NCI-H1436 treated with DMSO at 0.1 percent for 48 hours (cell line): ENCODE results near the gene ODAPH.
"Not testable (repeated sequence)": the region's sequence is repeated elsewhere in the genome, so short reads cannot be mapped to it uniquely, and the experiment has no call there.

Source experiments
- DNase-seq: peaks from one replicate; lab custom pipeline; 2025; lab: John Stamatoyannopoulos, UW

The ODAPH gene

GRCh38 chr4:75555294-75556164 is at the start of gene ODAPH:
TSS of gene ODAPH (plus strand) at chr4:75556066. CDS start at chr4:75556083, 17 bp downstream.
- no peak for DNase-seq

DNA sequence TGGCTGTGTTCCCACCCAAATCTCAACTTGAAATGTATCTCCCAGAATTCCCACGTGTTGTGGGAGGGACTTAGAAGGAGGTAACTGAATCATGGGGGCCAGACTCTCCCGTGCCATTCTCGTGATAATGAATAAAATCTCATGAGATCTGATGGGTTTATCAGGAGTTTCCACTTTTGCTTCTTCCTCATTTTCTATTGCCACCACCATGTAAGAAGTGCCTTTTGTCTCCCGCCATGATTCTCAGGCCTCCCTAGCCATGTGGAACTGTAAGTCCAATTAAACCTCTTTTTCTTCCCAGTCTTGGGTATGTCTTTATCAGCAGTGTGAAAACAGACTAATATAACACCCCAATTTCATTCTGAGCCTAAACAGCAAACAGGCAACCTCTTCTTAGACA is 46.3 kb upstream of the ODAPH start:
- DNase-seq: not testable (repeated sequence)

DNA sequence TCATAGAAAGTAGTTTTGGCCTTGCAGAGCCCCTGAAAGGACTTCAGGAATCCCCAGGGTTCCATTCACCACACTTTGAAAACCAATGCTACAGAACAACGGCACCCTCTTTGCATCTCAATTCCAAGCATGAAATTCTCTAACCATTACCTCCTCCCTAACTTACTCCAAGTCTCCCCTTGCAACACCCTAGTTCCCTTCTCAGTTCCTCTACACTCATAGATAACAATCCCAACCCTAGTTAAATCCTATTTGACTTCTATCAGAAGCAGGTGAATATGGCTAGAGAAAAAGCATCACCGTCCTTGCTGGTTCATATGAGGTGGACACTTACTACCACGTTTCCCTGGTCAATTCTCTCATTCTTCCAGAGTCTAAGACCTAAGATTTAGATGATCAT is 44.0 kb upstream of the ODAPH start:
- no peak for DNase-seq

DNA sequence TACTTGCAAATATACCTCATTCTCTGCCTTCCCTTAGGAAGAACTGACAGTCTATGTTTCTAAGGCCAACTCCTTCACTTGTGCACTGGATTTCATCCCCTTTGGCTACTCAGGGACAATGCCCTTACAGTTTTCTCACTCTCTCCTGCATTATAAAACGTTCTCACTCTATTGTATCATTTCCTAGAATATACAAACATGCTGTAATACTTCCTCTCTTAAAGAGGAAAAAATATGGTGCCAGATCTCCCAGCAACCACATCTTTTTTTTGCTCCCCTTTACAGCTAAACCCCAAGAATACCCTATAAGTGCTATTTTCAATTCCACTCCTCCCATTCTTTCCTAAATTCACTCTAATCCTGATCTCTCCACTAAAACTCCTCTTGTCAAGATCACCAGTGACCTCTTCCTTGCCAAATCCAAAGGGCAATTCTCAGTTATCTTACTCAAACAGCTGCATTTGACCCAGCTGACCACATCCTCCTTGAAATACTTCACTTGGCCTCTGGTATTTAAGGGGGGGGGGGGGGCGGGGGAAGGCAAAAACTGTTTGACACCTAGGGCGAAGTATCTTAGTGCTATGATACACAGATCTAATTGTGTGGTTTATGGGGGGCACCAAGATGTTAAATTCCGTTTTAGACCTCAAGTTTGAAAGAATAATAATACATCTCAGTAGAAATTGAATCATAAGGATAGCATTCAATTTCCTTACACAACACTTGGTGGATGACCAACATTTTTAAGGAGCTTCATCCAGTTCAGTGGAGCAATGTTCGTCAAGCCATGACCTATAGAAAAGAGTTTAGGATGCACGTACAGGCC is 43.3 kb upstream of the ODAPH start:
- DNase-seq: no peak

DNA sequence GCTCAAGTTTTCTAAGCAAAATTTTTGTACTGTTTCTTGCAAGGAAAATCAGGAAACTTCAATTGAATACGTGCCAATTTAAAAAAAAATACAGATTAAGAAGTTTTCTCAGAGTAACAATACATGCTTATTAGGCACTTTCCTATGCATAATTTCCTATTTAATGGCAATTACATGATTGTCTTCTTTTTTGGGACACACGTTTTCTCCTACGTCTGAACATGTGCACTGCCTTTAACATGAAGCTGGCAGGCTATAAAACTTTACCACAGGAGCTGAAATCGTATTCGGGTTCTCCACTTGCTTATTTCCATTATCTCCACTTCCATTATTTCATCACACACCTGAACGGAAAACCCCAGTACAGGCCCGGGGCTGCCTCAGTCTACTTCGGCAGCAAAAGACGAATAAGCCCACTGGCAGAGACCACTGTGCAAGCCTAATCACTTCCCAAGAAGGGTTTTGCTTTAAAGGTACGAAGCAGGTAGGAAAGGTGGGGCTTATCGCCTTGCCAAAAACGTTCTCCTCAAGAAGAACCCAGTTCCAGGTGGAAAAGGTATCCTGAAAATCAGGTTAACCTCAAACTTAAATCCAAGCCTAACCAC is 42.2 kb upstream of the ODAPH start:
- no peak for DNase-seq

DNA sequence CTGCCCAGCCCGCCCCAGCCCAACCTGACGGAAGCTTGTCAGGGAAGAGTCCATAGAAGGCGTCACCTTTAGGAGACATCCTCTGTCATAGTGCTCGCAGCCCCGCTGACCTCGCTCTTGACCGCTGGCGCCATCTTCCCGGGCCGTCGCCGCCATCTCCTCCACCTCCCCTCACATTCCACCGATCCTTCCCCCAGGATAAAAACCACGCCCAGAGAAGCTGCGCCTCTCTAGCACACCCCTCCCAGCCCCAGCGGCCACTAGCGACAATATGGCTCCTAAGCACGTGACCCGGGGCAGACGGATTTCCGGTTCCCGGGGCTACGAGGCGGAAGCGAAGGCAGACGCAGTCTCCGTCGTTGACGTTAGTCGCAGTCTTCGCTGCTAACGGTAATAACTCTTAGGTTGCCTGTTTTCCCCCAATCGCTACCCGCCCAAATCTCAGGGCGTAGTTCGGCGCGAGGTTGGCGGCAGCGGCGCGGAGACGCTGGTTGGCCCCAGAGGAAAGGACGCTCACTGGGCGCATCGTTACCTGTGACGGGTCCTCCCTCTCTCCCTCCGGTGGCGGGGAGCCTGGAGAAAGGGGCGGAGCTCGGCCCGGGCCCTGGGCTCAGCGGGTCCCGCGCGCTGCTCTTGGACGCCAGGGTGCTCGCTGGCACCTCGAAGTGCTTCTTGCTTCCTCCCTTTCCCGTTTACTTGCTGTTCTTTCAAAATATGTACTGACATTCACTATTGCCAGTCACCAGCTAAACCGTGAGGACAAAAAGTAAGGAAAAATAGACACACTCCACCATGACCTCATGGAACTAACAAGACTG is 41.5 kb upstream of the ODAPH start, which contains the start of the genes RCHY1 and THAP6:
TSS of gene RCHY1 (minus strand) at position 273 of the 818 bp plus-strand sequence. CDS start at position 156, 117 bp downstream.
TSS of gene THAP6 (plus strand) at position 343 of the 818 bp plus-strand sequence. CDS start 980 bp downstream, outside the sequence.
- peak; percentile 89 for DNase-seq

DNA sequence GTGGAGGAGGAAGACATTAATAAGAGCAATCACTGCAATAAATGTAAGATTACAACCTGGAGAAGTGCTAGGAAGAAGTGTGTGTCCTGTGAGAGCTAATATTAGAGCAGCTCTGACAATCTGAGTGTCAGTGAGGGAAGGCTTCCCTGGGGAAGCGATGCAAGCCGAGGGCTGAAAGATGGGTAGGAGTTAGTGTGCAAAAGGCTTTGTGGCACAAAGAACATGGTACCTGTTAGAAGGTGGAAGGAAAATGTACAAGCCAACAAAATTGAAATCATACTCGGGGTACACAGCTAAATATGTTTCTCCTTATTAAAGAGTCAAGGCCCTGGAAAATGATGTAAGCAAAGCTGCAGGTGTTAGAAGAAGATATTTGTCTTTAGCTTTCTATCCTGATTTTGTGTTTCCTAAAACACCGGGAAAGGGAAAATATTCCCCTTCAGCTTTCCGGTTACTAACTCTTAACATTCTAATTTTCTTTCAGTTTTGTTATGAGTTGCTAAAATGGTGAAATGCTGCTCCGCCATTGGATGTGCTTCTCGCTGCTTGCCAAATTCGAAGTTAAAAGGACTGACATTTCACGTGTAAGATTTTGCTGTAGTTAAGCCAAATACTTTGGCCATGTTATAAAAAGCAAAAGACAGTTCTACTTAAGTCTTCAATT is 40.8 kb upstream of the ODAPH start:
- DNase-seq: no peak

DNA sequence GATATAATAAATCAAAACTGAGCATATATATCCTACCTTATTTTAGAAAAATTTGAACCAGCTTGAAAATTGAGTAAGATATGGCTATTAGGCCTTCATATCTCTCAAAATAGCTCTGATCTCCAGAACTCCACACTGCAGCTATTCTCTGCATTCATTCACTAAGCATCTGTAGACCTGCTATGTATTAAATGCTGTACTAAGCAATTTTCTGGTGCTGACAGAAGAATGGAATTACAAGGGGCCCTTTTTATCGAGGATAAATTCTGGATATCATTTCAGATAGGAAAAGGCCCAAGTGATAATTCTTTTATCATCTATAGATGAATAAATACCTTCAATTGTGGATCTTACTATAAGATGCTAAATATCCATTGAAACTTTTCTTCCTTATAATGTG is 39.7 kb upstream of the ODAPH start:
- DNase-seq: no peak

DNA sequence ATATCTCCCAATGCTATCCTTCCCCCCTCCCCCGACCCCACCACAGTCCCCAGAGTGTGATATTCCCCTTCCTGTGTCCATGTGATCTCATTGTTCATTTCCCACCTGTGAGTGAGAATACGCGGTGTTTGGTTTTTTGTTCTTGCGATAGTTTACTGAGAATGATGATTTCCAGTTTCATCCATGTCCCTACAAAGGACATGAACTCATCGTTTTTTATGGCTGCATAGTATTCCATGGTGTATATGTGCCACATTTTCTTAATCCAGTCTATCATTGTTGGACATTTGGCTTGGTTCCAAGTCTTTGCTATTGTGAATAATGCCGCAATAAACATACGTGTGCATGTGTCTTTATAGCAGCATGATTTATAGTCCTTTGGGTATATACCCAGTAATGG is 36.4 kb upstream of the ODAPH start:
- not testable (repeated sequence) for DNase-seq

DNA sequence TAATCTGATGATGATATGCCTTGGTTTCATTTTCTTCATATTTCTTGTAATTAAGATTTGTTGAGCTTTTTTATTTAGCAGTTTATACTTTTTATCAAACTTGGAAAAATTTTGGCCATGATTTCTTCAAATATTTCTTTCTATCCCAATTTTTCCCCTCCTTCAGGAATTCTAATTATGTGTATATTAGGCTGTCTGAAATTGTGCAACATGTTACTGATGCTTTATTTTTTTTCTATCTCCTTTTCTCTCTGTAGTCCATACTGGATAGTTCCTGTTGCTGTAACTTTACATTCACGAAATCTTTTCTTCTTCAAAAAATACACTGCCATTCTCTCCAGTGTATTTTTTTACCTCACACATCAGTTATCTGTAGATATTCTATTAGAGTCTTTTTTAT is 30.8 kb upstream of the ODAPH start:
- DNase-seq: no peak

DNA sequence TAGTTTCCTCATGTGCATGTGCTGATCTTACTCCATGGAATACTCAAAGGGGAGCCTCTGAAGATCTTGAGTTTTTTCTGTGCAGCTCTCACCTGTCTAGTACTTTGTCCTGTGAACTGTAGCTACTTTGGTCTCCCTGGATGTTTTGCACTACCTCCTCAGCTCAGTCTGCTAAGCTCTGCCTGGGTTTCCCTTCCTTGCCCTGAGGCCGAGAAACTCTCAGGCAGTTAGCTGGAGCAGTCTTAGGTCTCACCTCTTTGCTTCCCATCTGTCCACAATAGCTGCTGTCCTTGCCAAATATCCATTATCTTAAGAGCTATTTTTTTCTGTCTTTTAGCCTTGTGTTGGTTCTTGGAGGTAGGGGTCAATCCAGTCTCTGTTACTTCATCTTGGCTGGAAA is 30.0 kb upstream of the ODAPH start:
- no peak for DNase-seq

DNA sequence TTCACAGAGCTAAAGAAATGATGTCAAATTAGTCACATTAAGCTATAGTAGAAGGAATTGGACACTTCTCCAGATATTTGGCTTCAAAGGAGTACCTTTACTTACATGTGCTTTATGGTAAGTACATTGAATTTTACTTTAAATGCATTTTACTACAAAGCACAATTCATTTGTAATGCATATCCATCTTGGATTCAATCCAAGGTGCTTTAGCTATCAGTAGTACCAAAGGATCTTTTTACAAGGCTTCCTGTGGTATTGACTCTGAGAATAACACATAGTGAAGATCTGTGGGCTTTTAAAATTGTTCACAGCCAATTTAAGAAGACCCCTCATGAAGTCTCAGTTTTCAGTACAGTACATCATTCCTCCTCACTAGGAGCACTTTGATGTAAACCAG is 28.4 kb upstream of the ODAPH start:
- no peak for DNase-seq

DNA sequence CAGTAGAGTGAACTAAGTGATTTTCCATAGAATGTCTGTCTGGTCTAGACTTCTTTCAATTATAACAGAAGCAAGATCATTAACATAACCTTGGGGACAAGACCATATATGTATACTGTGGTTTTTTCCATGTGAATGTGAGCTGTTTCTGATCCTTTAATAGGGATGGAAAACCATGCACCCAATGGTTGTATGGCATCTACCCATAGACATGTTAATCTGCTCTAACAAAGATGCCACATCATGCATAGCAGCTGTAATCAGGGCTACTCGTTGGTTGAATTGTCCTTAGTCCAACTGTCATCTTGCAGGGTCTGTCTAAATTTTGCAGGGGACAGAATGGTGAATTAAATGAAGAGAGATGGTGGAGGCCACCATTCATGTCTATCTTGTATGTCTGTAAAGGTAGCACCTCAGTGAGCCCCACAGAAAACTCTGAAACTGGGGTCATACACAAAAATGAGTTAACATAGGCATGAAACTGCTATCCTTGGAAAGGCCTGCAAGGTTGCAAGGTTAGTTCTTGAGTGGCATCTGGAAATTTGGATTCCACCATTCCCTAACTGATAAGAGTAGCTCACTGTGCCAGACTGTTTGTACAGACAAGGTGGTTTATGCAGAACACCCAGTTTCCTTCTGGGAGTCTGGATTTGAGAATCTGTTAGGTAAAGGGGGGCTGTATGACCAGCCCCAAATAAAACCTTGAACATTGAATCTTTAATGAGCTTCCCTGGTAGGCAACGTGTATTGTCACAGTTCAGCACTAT is 25.1 kb upstream of the ODAPH start:
- no peak for DNase-seq

DNA sequence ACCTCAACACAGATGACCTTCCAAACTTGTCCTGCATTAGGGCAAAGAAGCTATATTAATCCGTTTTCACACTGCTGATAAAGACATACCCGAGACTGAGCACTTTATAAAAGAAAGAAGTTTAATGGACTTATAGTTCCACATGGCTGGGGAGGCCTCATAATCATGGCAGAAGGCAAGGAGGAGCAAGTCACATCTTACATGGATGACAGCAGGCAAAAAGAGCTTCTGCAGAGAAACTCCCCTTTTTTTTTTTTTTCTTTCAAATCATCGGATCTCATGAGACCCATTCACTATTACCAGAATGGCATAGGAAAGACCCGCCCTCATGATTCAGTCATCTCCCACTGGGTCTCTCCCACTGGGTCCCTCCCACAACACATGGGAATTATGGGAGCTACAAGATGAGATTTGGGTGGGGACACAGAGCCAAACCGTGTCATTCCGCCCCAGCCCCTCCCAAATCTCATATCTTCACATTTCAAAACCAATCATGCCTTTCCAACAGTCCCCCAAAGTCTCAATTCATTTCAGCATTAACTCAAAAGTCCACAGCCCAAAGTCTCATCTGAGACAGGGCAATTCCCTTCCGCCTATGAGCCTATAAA is 24.2 kb upstream of the ODAPH start:
- DNase-seq: not testable (repeated sequence)

DNA sequence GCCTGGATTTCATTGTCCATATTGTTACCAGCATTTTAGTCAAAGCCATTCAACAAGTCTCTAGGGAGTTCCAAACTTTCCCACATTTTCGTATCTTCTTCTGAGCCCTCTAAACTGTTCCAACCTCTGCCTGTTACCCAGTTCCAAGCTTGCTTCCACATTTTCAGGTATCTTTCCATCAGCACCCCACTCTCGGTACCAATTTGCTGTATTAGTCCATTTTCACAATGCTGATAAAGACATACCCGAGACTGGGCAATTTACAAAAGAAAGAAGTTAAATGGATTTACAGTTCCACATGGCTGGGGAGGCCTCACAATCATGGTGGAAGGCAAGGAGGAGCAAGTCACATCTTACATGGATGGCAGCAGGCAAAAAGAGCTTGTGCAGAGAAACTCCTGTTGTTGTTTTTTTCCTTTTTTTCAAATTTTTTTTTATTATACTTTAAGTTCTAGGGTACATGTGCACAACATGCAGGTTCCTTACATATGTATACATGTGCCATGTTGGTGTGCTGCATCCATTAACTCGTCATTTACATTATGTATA is 22.5 kb upstream of the ODAPH start:
- not testable (repeated sequence) for DNase-seq

DNA sequence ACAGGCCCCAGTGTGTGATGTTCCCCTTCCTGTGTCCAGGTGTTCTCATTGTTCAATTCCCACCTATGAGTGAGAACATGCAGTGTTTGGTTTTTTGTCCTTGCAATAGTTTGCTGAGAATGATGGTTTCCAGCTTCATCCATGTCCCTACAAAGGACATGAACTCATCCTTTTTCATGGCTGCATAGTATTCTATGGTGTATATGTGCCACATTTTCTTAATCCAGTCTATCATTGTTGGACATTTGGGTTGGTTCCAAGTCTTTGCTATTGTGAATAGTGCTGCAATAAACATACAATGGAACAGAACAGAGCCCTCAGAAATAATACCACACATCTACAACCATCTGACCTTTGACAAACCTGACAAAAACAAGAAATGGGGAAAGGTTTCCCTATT is 21.9 kb upstream of the ODAPH start:
- not testable (repeated sequence) for DNase-seq

DNA sequence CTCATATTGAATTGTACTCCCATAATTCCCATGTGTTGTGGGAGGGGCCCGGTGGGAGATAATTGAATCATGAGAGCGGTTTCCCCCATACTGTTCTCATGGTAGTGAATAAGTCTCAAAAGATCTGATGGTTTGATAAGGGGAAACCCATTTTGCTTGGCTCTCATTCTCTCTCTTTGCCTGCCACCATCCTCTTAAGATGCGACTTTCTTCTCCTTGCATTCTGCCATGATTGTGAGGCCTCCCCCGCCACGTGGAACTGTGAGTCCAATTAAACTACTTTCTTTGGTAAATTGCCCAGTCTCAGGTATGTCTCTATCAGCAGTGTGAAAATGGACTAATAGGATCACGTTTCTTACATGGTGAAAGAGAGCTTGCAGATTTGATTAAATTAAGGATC is 18.6 kb upstream of the ODAPH start:
- DNase-seq: not testable (repeated sequence)

GRCh38 chr4:75542824-75543223 is 13.0 kb upstream of the ODAPH start:
- no peak for DNase-seq

DNA sequence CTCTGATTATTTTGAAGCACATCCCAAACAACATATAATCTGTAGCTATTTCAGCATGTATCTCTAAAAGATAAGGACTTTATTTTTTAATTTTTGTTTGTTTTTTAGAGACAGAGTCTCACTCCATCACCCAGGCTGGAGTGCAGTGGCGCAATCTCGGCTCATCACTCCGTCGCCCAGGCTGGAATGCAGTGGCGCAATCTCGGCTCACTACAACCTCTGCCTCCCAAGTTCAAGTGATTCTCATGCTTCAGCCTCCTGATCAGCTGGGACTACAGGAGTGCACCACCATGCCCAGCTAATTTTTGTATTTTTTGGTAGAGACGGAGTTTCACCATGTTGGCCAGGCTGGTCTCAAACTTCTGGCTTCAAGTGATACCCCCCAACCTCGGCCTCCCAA is 11.6 kb upstream of the ODAPH start:
- not testable (repeated sequence) for DNase-seq
